ENCODE data around the gene IL13.

- TF ChIP-seq NFIC (IDR thresholded peaks at IDR 0.05) (no peak), EP300 (IDR thresholded peaks at IDR 0.05; ENCODE audit: borderline replicate concordance) (no peak)
Measured at GRCh38 chr5:132646583-132647266, 11.2 kb upstream of the IL13 start.
